Measurements from ENCODE around the gene BANF2. TPM values are rescaled to one million over a fixed set of nuclear protein-coding genes. Genes with fewer than 3 reads are reported as not detected.
A peak's percentile ranks its signal among the peaks of the same experiment; 100 is the strongest.

BANF2 gene
- total and polyA plus RNA-seq, 2 of the 13 experiments (the other 11 are each of a cell fraction or from before 2014, with no cell fraction given) = 0.35 TPM; not detected in 1

- TF ChIP-seq ZNF570 (CRISPR knock-in tag; IDR thresholded peaks at IDR 0.05; ENCODE audit: borderline replicate concordance) (0 out of 2 replicates have a peak, but pooled peaks have one; percentile 69), FOXO4 (CRISPR knock-in tag; conservative IDR thresholded peaks at IDR 0.05) (no peak), ZNF614 (CRISPR knock-in tag; IDR thresholded peaks at IDR 0.05; ENCODE audit: borderline replicate concordance) (peak; percentile 82; the same call in 1 of the 2 replicates), POGK (CRISPR knock-in tag; conservative IDR thresholded peaks at IDR 0.05) (peak; percentile 65; the same call in 1 of the 2 replicates), CCDC6 (CRISPR knock-in tag; IDR thresholded peaks at IDR 0.05) (peak; percentile 42; the same call in 1 of the 2 replicates), ZSCAN22 (CRISPR knock-in tag; IDR thresholded peaks at IDR 0.05) (peak; percentile 74; the same call in 1 of the 2 replicates), TFDP2 (CRISPR knock-in tag; IDR thresholded peaks at IDR 0.05) (peak; percentile 19; the same call in 1 of the 2 replicates), ZNF766 (CRISPR knock-in tag; IDR thresholded peaks at IDR 0.05; ENCODE audit: borderline replicate concordance) (no peak), NCOA2 (CRISPR knock-in tag; IDR thresholded peaks at IDR 0.05) (peak; percentile 86), NR3C1 (CRISPR knock-in tag; IDR thresholded peaks at IDR 0.05) (no peak), ZNF678 (CRISPR knock-in tag; IDR thresholded peaks at IDR 0.05) (peak; percentile 80; the same call in 1 of the 2 replicates), MEIS2 (CRISPR knock-in tag; IDR thresholded peaks at IDR 0.05) (peak; percentile 68; the same call in 1 of the 2 replicates), SKI (IDR thresholded peaks at IDR 0.05; ENCODE audit: partially characterized antibody) (peak; percentile 64), FOXO1 (CRISPR knock-in tag; IDR thresholded peaks at IDR 0.05) (peak; percentile 46; the same call in 1 of the 2 replicates), MXD1 (CRISPR knock-in tag; IDR thresholded peaks at IDR 0.05) (no peak), THAP11 (CRISPR knock-in tag; IDR thresholded peaks at IDR 0.05) (peak; percentile 69), ZBTB25 (CRISPR knock-in tag; IDR thresholded peaks at IDR 0.05) (no peak), ZNF800 (CRISPR knock-in tag; IDR thresholded peaks at IDR 0.05) (no peak; the same call in 1 of the 2 replicates), NR2F1 (CRISPR knock-in tag; IDR thresholded peaks at IDR 0.05) (peak; percentile 40 to 63; a peak in 2 of 4 replicates), GABPB1 (CRISPR knock-in tag; IDR thresholded peaks at IDR 0.05) (peak; percentile 47), MLLT10 (CRISPR knock-in tag; IDR thresholded peaks at IDR 0.05) (no peak)
Observed at GRCh38 chr20:17771206-17772004, 71.6 kb downstream of the BANF2 start (continued).

Data from HepG2 (cell line).